Measurements from ENCODE around the gene ANAPC1.
"Not testable (repeated sequence)": the region's sequence is repeated elsewhere in the genome, so short reads cannot be mapped to it uniquely, and the experiment has no call there.

ANAPC1 gene

DNA sequence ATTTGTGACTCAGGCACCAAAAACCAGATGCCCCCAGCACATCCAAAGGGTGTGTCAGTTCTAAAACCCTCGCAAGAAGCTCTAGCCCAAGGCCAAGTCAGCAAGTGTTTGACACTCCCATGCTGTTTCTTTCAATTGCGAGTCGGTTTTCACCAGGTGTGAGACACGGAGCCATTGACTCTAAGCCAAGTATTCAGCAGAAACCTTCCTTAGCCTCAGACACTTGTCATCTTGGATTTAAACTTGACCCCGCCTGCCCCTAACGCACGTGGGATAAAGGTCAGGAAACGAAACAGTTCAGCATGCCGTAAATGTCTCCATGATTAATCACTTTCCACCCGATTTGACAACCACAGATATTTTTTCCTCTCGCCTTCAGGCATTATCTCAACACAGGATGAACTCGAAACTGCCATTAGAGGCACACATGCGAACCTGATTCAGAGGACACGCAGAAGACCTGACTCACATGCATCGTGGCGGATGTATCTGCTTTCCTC is 156.3 kb downstream of the ANAPC1 start:
- DNase-seq = not testable (repeated sequence)

DNA sequence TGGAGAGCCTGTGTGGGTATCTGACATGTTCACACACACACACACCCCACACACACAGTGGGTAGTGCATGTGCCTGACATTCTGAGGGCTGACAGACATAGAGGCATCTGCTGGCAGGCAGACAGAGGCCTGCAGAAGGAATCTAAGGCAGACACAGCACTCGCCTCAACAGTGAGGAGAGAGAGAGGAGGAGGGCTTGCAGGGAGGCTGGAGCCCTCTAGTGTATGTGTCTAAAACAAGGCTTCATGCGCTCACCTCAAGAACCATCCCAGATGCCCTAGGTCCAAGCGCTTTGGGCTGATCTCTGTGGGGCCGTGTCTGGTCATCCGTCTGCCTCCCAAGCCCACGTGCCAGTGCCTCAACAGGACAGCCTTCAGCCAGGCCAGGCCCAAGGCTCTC is 158.3 kb downstream of the ANAPC1 start:
- not testable (repeated sequence) for DNase-seq

DNA sequence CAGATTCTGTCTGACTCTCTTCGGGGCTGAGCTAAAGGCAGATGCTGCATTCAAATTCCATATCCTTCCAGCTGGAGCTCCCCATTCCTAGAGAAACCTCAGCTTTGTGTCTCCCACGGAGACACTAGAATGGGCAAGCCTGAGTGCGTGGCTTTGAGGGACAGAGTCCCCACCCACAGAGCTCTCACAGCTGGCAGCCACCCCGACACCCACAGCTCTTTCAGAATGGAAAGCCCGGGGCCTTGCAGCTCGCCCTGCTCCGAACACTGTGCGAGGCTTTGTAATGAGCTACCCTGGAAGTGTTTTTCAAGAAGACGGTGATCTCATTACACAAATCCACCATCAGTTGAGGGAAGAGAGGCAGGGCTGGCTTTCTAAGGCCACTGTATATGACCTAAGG is 164.4 kb downstream of the ANAPC1 start:
- not testable (repeated sequence) for DNase-seq
